ENCODE measurements around the gene SLC40A1. TPM values are rescaled to one million over a fixed set of nuclear protein-coding genes. Genes with fewer than 3 reads are reported as not detected.

The SLC40A1 gene
- total RNA-seq, 1 experiment from 2014 or later = 2.2 TPM

DNA sequence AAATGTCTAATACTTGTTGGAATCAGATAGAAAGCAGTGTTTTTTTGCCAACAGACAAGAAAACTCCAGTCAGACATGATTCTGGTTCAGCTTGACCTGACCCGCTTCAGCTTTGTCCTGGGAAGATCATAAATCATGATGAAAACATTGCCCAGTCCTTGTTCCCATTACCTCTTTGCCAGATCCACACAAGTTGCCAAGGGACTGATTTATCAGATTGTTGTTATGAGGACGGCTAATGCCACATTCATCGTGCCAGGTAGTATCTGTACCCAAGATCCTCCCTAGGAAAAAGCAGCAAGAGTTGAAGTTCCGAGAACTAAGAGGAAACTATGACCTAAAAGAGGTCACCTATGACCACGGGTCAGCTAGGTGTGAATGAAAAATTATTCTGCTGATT, 39.0 kb downstream of the SLC40A1 start:
- no peak for DNase-seq (ENCODE audit: low spot score)

DNA sequence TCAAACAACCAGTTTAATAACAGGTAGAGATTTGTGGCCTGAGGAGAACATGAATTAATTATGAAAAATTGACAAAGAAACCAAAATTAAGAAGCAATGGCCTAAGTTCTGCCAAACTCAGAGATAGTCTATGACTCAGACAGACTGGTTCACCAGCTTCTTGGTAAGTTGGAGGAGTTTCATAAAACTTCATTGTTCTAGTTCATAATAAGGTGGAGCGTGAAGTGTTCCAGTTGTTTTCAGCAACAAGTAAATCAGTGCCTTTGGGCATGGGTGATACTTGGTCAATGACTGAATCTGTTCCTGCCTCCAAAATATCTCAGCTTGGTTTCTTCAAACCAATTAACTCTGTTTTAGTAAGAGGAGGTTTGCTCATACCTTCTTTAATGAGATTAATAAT, 40.0 kb downstream of the SLC40A1 start:
- DNase-seq (ENCODE audit: low spot score) = no peak

DNA sequence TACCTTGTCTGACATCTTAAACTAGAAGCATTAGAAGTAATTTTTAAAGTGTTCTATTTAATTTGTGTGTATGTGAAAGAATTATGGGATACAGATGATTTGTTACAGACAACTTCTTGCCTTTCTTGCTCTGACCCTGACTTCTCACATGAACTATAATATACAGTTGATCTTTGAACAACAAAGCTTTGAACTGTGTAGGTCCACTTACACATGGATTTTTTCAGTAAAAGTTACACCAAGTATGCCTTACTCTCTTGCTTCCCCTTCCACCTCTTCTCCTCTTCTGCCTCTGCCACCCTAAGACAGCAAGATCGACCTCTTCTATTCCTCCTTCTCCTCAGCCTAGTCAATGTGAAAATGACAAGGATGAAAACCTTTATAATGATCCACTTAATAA, 42.2 kb downstream of the SLC40A1 start:
- no peak for DNase-seq (ENCODE audit: low spot score)

GRCh38 chr2:189536830-189537229, 43.8 kb downstream of the SLC40A1 start:
- DNase-seq (ENCODE audit: low spot score) = no peak

- DNase-seq (ENCODE audit: low spot score) = no peak
These were observed 45.4 kb downstream of the SLC40A1 start for GRCh38 chr2:189534854-189535832.

DNA sequence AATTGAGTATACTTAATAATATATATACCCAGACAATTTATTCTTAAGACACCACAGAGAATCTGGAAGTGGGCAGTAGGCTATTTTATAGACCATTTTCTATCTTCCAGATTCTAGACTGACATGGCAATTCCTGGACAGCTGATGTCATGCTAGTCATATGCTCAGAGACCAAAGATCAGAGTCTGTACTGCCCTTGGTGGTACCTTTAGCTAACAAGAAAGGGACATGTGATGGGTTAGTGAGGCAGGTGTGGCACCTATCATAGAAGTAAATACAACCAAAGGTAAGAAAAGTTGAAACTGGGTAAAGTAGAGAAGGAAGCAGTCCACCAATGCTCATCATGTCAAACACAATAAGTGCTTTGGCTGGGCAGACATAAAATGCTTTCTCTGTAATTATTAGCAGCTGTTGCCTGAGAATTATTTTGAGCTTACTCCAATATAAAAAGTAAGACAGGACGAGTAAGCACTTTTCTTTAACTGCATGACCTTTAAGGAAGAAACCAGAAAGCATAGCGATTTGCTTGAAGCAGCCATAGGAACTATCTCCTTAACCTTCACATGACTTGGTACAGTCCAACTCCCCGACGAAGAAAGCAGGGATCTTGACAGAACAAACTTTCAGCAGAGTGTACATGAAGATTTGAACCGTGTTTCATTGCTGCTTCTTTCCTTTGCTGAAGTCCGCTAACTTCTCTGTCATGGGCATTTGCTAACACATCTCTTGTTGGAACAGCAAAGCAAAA, 47.1 kb downstream of the SLC40A1 start:
- DNase-seq (ENCODE audit: low spot score) = no peak

DNA sequence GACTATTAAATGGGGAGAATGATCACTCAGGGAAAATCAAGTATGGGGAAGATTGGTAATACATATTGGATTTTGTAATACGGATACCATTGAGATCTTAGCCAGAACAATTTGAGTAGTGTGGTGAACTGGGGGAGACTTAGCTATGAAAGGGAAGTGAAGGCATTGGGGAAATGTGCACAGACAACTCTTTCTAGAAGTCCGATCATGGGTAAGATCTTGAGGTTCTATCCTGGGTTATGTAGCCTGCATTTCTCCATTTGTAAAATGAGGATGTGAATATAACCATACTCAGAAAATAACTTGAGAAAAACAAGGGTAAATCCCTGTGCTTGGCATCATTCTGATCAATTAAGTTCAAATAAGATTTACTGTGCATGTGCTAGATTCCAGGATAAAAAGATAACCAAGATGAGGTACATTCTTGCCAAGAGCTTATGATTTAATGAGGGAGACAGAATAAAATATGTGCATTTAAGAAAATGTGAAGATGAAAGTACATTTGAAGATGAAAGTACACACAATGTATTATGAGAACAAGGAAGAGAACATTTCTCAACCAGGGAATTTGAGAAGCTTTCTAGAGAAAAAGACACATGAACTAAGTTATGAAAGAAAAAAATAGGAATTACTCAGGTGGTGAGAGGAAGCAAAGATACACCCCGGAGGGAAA, 49.5 kb downstream of the SLC40A1 start:
- DNase-seq (ENCODE audit: low spot score) = no peak

GRCh38 chr2:189528617-189529016, 52.0 kb downstream of the SLC40A1 start:
- no peak for DNase-seq (ENCODE audit: low spot score)

GRCh38 chr2:189527812-189528592, 52.6 kb downstream of the SLC40A1 start:
- DNase-seq (ENCODE audit: low spot score) = no peak

DNA sequence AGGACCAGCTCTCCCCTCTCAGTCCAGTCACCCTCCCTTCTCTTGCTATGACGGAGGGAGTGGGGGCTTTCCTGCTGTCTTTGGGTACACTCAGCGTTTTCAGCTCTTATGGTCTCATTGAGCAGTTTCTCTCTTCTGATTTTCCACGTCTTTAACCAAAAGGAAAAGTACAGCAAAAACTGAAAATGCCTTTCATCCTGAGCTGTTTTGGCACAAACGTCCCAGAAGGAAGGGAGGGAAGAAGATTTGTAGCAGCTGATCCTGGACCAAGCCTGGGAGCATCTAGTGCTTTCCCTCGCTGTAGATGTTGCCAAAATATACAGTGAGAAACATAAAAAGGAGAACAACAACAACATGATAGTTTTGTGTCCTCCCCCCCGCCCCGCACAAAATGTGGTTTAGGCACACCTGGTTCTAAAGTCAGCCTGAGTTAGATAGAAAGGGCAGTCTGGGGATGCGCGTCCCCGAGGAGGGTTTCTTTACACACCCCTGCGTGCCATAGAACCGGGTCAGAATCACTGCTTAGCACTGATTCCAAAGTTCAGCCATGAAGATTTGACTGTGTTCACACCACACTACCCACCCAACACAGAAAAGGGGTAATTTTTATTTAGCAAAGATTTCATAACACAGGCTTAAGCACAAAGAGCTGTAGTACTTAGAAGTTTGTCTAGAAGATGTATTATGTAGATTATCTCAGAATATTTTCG, 53.4 kb downstream of the SLC40A1 start:
- DNase-seq (ENCODE audit: low spot score) = no peak

- no peak for DNase-seq (ENCODE audit: low spot score)
These were observed 54.3 kb downstream of the SLC40A1 start for GRCh38 chr2:189526241-189526640.

- no peak for DNase-seq (ENCODE audit: low spot score)
These were observed 55.8 kb downstream of the SLC40A1 start for GRCh38 chr2:189524746-189525145.

- no peak for DNase-seq (ENCODE audit: low spot score)
These were observed 58.0 kb downstream of the SLC40A1 start for GRCh38 chr2:189522435-189523151.

GRCh38 chr2:189521699-189522434, 58.7 kb downstream of the SLC40A1 start:
- DNase-seq (ENCODE audit: low spot score) = peak; percentile 39

DNA sequence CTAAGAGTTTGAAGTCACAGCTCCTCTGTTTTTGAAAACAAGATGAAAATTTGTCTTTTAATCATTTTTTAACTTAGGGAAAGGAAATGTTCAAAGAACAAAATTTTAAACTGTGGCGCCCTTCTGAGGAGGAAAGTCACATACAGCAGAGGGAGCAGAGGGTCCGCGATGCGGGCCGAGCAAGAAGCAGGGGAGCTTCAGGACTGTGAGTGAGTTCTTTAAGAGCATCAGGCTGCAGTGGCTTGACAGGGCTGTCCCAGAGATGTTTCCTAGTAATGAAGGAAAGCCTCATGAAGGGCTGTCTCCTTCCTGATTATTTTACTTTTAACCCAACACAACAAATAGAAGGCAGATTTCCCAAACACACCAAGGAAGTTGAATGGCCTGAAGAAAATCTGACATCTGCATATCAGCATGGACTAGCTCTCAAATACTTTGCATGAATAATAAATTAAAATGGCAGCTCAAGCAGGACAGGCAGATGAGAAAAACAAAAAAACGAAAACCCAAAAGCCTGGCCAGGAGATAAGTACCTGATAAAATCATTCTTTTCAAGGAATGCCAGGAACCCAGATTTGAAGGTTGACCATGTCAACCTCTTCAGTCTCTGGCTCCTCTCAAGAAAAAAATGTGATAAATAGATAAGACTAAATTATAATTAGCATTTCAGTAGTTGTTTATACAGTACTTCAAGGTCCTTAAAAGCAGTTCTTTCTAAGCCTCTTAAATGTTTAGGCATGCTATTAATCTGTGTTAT, 60.8 kb downstream of the SLC40A1 start:
- DNase-seq (ENCODE audit: low spot score) = no peak

- DNase-seq (ENCODE audit: low spot score) = no peak
These were observed 62.6 kb downstream of the SLC40A1 start for GRCh38 chr2:189517847-189518535.

- DNase-seq (ENCODE audit: low spot score) = no peak
These were observed 64.0 kb downstream of the SLC40A1 start for GRCh38 chr2:189516546-189516945.

- peak; percentile 27 for DNase-seq (ENCODE audit: low spot score)
These were observed 65.3 kb downstream of the SLC40A1 start for GRCh38 chr2:189515264-189515663.
